ENCODE measurements around the gene MTHFSD.

DNA sequence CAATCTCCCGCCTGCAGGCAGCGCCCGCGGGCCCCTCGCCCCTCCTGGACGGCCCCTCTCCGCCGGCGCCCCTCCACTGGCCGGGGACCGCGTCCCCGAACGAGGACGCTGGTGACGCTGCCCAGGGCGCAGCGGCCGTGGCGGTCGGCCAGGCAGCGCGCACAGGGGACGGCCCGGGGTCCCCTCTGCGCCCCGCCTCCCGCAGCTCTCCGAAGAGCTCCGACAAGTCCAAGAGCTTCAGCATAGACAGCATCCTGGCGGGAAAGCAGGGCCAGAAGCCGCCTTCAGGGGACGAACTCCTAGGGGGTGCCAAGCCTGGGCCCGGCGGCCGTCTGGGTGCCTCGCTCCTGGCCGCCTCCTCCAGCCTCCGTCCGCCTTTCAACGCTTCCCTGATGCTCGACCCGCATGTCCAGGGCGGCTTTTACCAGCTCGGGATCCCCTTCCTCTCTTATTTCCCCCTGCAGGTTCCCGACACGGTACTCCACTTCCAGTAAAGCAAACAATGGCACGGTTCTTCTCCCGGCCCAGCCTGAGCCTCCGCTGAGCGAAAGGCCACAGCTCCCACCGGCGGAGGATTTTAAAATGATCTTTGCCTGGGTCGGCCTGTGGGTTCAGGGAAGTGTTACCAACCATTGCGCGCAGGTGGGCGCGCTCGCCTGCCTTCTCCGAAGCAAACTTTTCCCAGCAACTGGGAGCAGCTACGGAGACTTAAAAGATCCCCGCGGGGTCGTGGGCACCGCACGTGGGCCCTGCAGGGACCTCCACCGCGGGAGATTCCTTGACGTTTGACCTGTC lies 24.4 kb upstream of the MTHFSD start:
- TF ChIP-seq, protein P1, sequence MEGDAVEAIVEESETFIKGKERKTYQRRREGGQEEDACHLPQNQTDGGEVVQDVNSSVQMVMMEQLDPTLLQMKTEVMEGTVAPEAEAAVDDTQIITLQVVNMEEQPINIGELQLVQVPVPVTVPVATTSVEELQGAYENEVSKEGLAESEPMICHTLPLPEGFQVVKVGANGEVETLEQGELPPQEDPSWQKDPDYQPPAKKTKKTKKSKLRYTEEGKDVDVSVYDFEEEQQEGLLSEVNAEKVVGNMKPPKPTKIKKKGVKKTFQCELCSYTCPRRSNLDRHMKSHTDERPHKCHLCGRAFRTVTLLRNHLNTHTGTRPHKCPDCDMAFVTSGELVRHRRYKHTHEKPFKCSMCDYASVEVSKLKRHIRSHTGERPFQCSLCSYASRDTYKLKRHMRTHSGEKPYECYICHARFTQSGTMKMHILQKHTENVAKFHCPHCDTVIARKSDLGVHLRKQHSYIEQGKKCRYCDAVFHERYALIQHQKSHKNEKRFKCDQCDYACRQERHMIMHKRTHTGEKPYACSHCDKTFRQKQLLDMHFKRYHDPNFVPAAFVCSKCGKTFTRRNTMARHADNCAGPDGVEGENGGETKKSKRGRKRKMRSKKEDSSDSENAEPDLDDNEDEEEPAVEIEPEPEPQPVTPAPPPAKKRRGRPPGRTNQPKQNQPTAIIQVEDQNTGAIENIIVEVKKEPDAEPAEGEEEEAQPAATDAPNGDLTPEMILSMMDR (IDR thresholded peaks at IDR 0.05; ENCODE audit: borderline replicate concordance, extremely low read depth, low read length, poor library complexity, severe bottlenecking) = no peak
- TF ChIP-seq EZH2 (IDR thresholded peaks at IDR 0.05; ENCODE audit: borderline replicate concordance, low read depth, low read length, severe bottlenecking) = no peak

All from DND-41 (cell line).